ENCODE measurements around the gene KRTAP25-1.

Gene KRTAP25-1

GRCh38 chr21:30289215-30289614, at the start of gene KRTAP25-1:
Gene KRTAP25-1 (minus strand): TSS chr21:30289514. CDS start chr21:30289490, 24 bp downstream.
- Mint-ChIP-seq H3K4me3 (no peak within 1 kb of the TSS), H3K9me3 (peaks cover 0 to 1% of the 10 kb centered on the region in 2 donors), H3K27ac (no peak within 1 kb of the TSS), H3K27me3 (no peaks in the 10 kb centered on the region), H3K4me1 (no peaks in the 10 kb centered on the region), H3K36me3 (no peaks in the 10 kb centered on the region)
- no peak for DNase-seq
- ATAC-seq (replicated peaks): no peak

- ATAC-seq (replicated peaks) (no peak), DNase-seq (no peak)
- Mint-ChIP-seq H3K4me1 (no peaks in the 10 kb centered on the region), H3K9me3 (no peaks in the 10 kb centered on the region), H3K27ac (no peak overlapping the region), H3K36me3 (no peaks in the 10 kb centered on the region), H3K4me3 (no peak overlapping the region), H3K27me3 (no peaks in the 10 kb centered on the region)
These were observed 49.4 kb upstream of the KRTAP25-1 start for GRCh38 chr21:30338717-30339116.

GRCh38 chr21:30337772-30338171, 48.5 kb upstream of the KRTAP25-1 start:
- Mint-ChIP-seq H3K9me3 (no peaks in the 10 kb centered on the region), H3K4me1 (no peaks in the 10 kb centered on the region), H3K4me3 (no peak overlapping the region), H3K36me3 (no peaks in the 10 kb centered on the region), H3K27me3 (no peaks in the 10 kb centered on the region), H3K27ac (no peak overlapping the region)
- DNase-seq: no peak
- no peak for ATAC-seq (replicated peaks)

- no peaks in the 10 kb centered on the region for H3K27me3 Mint-ChIP-seq
- no peak within 1 kb of the TSS for H3K4me3 Mint-ChIP-seq
- ATAC-seq (replicated peaks) (no peak), DNase-seq (no peak)
- no peak within 1 kb of the TSS for H3K27ac Mint-ChIP-seq
- H3K9me3 Mint-ChIP-seq: no peaks in the 10 kb centered on the region
- H3K36me3 Mint-ChIP-seq: no peaks in the 10 kb centered on the region
- no peaks in the 10 kb centered on the region for H3K4me1 Mint-ChIP-seq
These were observed 48.0 kb upstream of the KRTAP25-1 start, which contains the start of gene KRTAP27-1 for GRCh38 chr21:30337276-30337744. Gene KRTAP27-1 (minus strand): TSS chr21:30337694. CDS start chr21:30337668, 26 bp downstream.

GRCh38 chr21:30336596-30336995, 47.3 kb upstream of the KRTAP25-1 start:
- Mint-ChIP-seq H3K36me3 (no peaks in the 10 kb centered on the region), H3K27me3 (no peaks in the 10 kb centered on the region), H3K4me3 (no peak overlapping the region), H3K4me1 (no peaks in the 10 kb centered on the region), H3K9me3 (no peaks in the 10 kb centered on the region), H3K27ac (no peak overlapping the region)
- DNase-seq: no peak
- no peak for ATAC-seq (replicated peaks)

- Mint-ChIP-seq H3K27me3 (no peaks in the 10 kb centered on the region), H3K4me1 (no peaks in the 10 kb centered on the region), H3K36me3 (no peaks in the 10 kb centered on the region), H3K4me3 (no peak overlapping the region), H3K27ac (no peak overlapping the region), H3K9me3 (no peaks in the 10 kb centered on the region)
- DNase-seq (no peak), ATAC-seq (replicated peaks) (no peak)
These were observed 44.4 kb upstream of the KRTAP25-1 start for GRCh38 chr21:30333736-30334135.

GRCh38 chr21:30332681-30333080, 43.4 kb upstream of the KRTAP25-1 start:
- DNase-seq: no peak
- ATAC-seq (replicated peaks): no peak
- no peak overlapping the region for H3K4me3 Mint-ChIP-seq
- H3K9me3 Mint-ChIP-seq: no peaks in the 10 kb centered on the region
- no peaks in the 10 kb centered on the region for H3K4me1 Mint-ChIP-seq
- H3K36me3 Mint-ChIP-seq: no peaks in the 10 kb centered on the region
- H3K27me3 Mint-ChIP-seq: no peaks in the 10 kb centered on the region
- H3K27ac Mint-ChIP-seq: no peak overlapping the region

- DNase-seq: no peak
- no peak overlapping the region for H3K4me3 Mint-ChIP-seq
These were observed 40.0 kb upstream of the KRTAP25-1 start for GRCh38 chr21:30329203-30329875.

GRCh38 chr21:30326390-30326789, 37.1 kb upstream of the KRTAP25-1 start:
- Mint-ChIP-seq H3K4me3 (no peak overlapping the region), H3K27ac (no peak overlapping the region), H3K36me3 (no peaks in the 10 kb centered on the region)

More at GRCh38 chr21:30329203-30329875, 40.0 kb upstream of the KRTAP25-1 start:
- H3K36me3 Mint-ChIP-seq: no peaks in the 10 kb centered on the region
- no peak overlapping the region for H3K27ac Mint-ChIP-seq
- no peaks in the 10 kb centered on the region for H3K4me1 Mint-ChIP-seq
- no peak for ATAC-seq (replicated peaks)
- no peaks in the 10 kb centered on the region for H3K27me3 Mint-ChIP-seq
- peaks cover 7 to 8% of the 10 kb centered on the region in 2 donors for H3K9me3 Mint-ChIP-seq

GRCh38 chr21:30320215-30320614, 30.9 kb upstream of the KRTAP25-1 start, which contains the start of gene KRTAP26-1:
Gene KRTAP26-1 (minus strand): TSS chr21:30320315. CDS start chr21:30320035, 280 bp downstream.
- no peak for ATAC-seq (replicated peaks)
- no peaks in the 10 kb centered on the region for H3K27me3 Mint-ChIP-seq

More at GRCh38 chr21:30326390-30326789, 37.1 kb upstream of the KRTAP25-1 start:
- Mint-ChIP-seq H3K4me1 (no peaks in the 10 kb centered on the region), H3K27me3 (no peaks in the 10 kb centered on the region), H3K9me3 (peaks cover 8% of the 10 kb centered on the region in 2 donors)
- DNase-seq (no peak), ATAC-seq (replicated peaks) (no peak)

GRCh38 chr21:30315701-30316100, 26.4 kb upstream of the KRTAP25-1 start:
- no peak overlapping the region for H3K4me3 Mint-ChIP-seq
- H3K36me3 Mint-ChIP-seq: no peaks in the 10 kb centered on the region
- H3K9me3 Mint-ChIP-seq: no peaks in the 10 kb centered on the region
- no peaks in the 10 kb centered on the region for H3K4me1 Mint-ChIP-seq
- no peak for ATAC-seq (replicated peaks)
- no peaks in the 10 kb centered on the region for H3K27me3 Mint-ChIP-seq
- H3K27ac Mint-ChIP-seq: no peak overlapping the region
- no peak for DNase-seq

More at GRCh38 chr21:30320215-30320614, 30.9 kb upstream of the KRTAP25-1 start, which contains the start of gene KRTAP26-1:
- Mint-ChIP-seq H3K4me3 (no peak within 1 kb of the TSS), H3K9me3 (peaks cover 3 to 5% of the 10 kb centered on the region in 2 donors), H3K4me1 (no peaks in the 10 kb centered on the region), H3K36me3 (no peaks in the 10 kb centered on the region), H3K27ac (no peak within 1 kb of the TSS)
- DNase-seq: no peak

- Mint-ChIP-seq H3K27ac (no peak overlapping the region), H3K27me3 (no peaks in the 10 kb centered on the region), H3K36me3 (no peaks in the 10 kb centered on the region), H3K4me3 (no peak overlapping the region), H3K9me3 (peaks cover 0 to 2% of the 10 kb centered on the region in 2 donors), H3K4me1 (no peaks in the 10 kb centered on the region)
- DNase-seq: no peak
- ATAC-seq (replicated peaks): no peak
These were observed 17.6 kb upstream of the KRTAP25-1 start for GRCh38 chr21:30306884-30307283.

GRCh38 chr21:30305136-30305535, 15.8 kb upstream of the KRTAP25-1 start:
- Mint-ChIP-seq H3K27ac (no peak overlapping the region), H3K4me1 (no peaks in the 10 kb centered on the region), H3K27me3 (no peaks in the 10 kb centered on the region), H3K9me3 (peaks cover 2 to 4% of the 10 kb centered on the region in 2 donors), H3K36me3 (no peaks in the 10 kb centered on the region), H3K4me3 (no peak overlapping the region)
- no peak for ATAC-seq (replicated peaks)
- no peak for DNase-seq

- H3K4me1 Mint-ChIP-seq: no peaks in the 10 kb centered on the region
These were observed 6.5 kb downstream of the KRTAP25-1 start, which contains the start of gene KRTAP24-1 for GRCh38 chr21:30282850-30283249. Gene KRTAP24-1 (minus strand): TSS chr21:30282950. CDS start chr21:30282932, 18 bp downstream.

GRCh38 chr21:30271611-30272010, 17.7 kb downstream of the KRTAP25-1 start:
- H3K4me3 Mint-ChIP-seq: no peak overlapping the region
- ATAC-seq (replicated peaks) (no peak), DNase-seq (no peak)
- no peaks in the 10 kb centered on the region for H3K9me3 Mint-ChIP-seq
- H3K4me1 Mint-ChIP-seq: no peaks in the 10 kb centered on the region
- no peak overlapping the region for H3K27ac Mint-ChIP-seq
- H3K27me3 Mint-ChIP-seq: no peaks in the 10 kb centered on the region
- H3K36me3 Mint-ChIP-seq: no peaks in the 10 kb centered on the region

More at GRCh38 chr21:30282850-30283249, 6.5 kb downstream of the KRTAP25-1 start, which contains the start of gene KRTAP24-1:
- Mint-ChIP-seq H3K4me3 (no peak within 1 kb of the TSS), H3K27me3 (no peaks in the 10 kb centered on the region), H3K36me3 (no peaks in the 10 kb centered on the region), H3K27ac (no peak within 1 kb of the TSS), H3K9me3 (peaks cover 0 to 3% of the 10 kb centered on the region in 2 donors)
- ATAC-seq (replicated peaks) (no peak), DNase-seq (no peak)

Measured in stimulated activated naive B cell treated with anti-CD40 and anti-IgM and Interleukin-4, amounts not matched to agents 10 μg/mL and 1 μg/mL and 100 μg/mL, for 72 hours (primary cell).